Measurements from ENCODE around the gene QPCT. TPM values are rescaled to one million over a fixed set of nuclear protein-coding genes. Genes with fewer than 3 reads are reported as not detected.

Gene QPCT
- polyA plus RNA-seq, 1 experiment = 15.9 TPM

DNA sequence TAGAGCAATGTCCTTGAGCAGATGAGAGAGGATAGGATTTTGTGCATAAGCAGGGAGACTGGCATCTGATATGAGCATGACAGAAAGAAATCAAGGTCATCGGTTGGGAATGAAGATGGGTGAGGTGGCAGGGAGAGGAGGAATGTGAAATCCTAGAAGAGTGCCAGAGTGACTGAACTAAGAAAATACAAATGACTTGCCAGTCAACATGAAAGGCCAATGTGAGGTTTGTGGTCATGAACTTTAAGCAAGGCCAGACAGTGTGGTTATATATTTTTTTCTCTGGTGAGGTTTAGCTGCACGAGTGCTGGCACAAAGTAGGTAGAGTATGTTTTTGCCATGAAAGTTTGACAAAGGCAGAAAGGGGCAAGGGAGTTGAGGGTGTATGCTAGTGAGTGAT lies 21.2 kb downstream of the QPCT start:
- peaks cover 2% of the 10 kb centered on the region; the same call in 1 of the 2 replicates for H3K27me3 ChIP-seq (ENCODE audit: control insufficient read depth, insufficient read depth, low read length)
- POLR2A ChIA-PET = no interaction called here
- TF ChIP-seq, protein P1, sequence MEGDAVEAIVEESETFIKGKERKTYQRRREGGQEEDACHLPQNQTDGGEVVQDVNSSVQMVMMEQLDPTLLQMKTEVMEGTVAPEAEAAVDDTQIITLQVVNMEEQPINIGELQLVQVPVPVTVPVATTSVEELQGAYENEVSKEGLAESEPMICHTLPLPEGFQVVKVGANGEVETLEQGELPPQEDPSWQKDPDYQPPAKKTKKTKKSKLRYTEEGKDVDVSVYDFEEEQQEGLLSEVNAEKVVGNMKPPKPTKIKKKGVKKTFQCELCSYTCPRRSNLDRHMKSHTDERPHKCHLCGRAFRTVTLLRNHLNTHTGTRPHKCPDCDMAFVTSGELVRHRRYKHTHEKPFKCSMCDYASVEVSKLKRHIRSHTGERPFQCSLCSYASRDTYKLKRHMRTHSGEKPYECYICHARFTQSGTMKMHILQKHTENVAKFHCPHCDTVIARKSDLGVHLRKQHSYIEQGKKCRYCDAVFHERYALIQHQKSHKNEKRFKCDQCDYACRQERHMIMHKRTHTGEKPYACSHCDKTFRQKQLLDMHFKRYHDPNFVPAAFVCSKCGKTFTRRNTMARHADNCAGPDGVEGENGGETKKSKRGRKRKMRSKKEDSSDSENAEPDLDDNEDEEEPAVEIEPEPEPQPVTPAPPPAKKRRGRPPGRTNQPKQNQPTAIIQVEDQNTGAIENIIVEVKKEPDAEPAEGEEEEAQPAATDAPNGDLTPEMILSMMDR (IDR thresholded peaks at IDR 0.05; ENCODE audit: insufficient read depth, low read depth, low read length) = no peak
- no peak for DNase-seq (ENCODE audit: low read depth)
- CTCF ChIA-PET = no interaction called here
- no peaks in the 10 kb centered on the region for H3K36me3 ChIP-seq (ENCODE audit: control insufficient read depth, insufficient read depth, low read length)
- no peak overlapping the region for H3K4me3 ChIP-seq (ENCODE audit: low read depth, low read length)

DNA sequence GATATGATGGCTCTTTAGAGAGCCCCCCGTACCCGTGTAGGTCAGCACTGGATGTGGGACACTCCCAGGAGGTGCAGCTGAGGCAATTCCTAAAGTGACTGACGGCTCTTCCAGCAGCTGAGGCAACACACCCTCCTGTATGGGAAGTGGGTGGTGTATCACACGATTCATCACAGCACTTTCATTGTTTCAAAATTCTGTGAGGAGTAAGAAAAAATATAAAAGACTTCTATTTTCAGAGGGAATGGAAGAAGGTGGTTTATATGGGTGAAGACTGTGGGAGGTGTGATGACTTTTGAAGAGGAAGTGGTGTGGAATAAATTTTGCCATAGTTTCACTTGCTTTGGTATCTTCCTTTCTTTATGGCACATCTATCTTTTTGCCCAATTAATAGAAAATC lies 22.3 kb downstream of the QPCT start:
- no peak overlapping the region for H3K4me3 ChIP-seq (ENCODE audit: low read depth, low read length)
- ChIA-PET CTCF (interaction anchor here (0.6 to 1.9 kb wide), 2 partner anchors 10 to 12 kb away, joined by 3 to 12 read pairs; no protein-coding TSS in a partner anchor), POLR2A (no interaction called here)
- TF ChIP-seq, protein P1 (IDR thresholded peaks at IDR 0.05; ENCODE audit: insufficient read depth, low read depth, low read length) = no peak
- no peaks in the 10 kb centered on the region for H3K36me3 ChIP-seq (ENCODE audit: control insufficient read depth, insufficient read depth, low read length)
- DNase-seq (ENCODE audit: low read depth) = no peak
- H3K27me3 ChIP-seq (ENCODE audit: control insufficient read depth, insufficient read depth, low read length) = peaks cover 2% of the 10 kb centered on the region; the same call in 1 of the 2 replicates

DNA sequence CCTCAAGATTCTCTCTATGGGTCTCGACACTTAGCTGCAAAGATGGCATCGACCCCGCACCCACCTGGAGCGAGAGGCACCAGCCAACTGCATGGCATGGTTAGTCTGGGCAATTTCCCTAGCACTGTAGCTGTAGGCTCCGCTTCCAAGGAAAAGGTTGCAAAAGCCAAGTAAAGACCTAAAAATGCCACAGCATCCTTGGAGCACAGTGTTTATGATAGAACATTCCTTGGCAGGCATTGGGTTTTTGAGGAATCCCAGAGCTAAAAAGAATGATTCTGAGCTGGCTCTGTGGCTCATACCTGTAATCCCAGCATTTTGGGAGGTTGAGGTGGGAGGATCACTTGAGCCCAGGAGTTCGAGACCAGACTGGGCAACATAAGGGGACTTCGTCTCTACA lies 22.9 kb downstream of the QPCT start:
- CTCF ChIA-PET = interaction anchor here (1.9 kb wide), 1 partner anchor 11 kb away, joined by 12 read pairs; no protein-coding TSS in a partner anchor
- Histone ChIP-seq H3K4me3 (ENCODE audit: low read depth, low read length) (no peak overlapping the region), H3K27me3 (ENCODE audit: control insufficient read depth, insufficient read depth, low read length) (peaks cover 2% of the 10 kb centered on the region; the same call in 1 of the 2 replicates), H3K36me3 (ENCODE audit: control insufficient read depth, insufficient read depth, low read length) (no peaks in the 10 kb centered on the region)
- no peak for DNase-seq (ENCODE audit: low read depth)
- TF ChIP-seq, protein P1 (IDR thresholded peaks at IDR 0.05; ENCODE audit: insufficient read depth, low read depth, low read length) = no peak
- POLR2A ChIA-PET = no interaction called here

DNA sequence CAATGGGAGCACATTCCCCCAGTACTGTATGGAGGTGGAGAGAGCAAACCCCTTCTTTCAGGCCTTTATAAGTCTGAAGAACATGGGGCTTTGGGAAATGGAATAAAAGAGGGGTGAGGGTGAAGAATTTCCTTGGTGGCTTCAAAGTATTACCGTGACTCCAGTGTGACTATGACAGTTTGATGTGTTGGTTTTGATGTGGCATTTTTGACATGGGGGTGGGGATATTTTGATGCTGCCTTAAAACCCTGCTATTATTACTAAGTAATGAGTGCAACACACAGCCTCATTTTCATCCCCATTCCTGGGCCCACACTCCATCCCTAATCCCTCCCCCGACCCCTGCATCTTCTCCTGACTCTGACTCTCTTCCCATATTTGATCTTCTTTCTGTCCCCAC lies 23.6 kb downstream of the QPCT start:
- Histone ChIP-seq H3K36me3 (ENCODE audit: control insufficient read depth, insufficient read depth, low read length) (no peaks in the 10 kb centered on the region), H3K4me3 (ENCODE audit: low read depth, low read length) (no peak overlapping the region), H3K27me3 (ENCODE audit: control insufficient read depth, insufficient read depth, low read length) (peaks cover 2% of the 10 kb centered on the region; the same call in 1 of the 2 replicates)
- CTCF ChIA-PET = interaction anchor here (1.9 kb wide), 1 partner anchor 10 kb away, joined by 12 read pairs; no protein-coding TSS in a partner anchor
- no peak for DNase-seq (ENCODE audit: low read depth)
- TF ChIP-seq, protein P1 (IDR thresholded peaks at IDR 0.05; ENCODE audit: insufficient read depth, low read depth, low read length) = no peak
- POLR2A ChIA-PET = no interaction called here

DNA sequence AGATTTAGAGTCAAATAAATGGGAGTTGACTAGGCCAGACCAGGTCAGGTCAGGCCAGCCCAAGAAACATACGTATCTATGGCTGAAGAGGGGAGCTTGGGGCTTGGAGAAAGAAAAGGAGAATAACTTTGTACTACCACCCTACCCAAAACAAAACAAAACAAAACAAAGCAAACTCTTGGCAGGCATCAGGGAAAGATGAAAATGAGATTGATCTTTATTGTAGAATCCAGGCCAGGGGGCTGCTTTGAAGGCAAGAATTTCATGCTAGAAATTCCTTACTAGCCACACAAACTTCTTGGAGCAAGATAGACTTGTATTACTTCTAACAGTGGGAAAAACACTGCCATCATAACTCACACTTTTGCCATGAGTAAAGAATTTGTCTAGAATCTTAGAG lies 26.2 kb downstream of the QPCT start:
- TF ChIP-seq, protein P1 (IDR thresholded peaks at IDR 0.05; ENCODE audit: insufficient read depth, low read depth, low read length) = no peak
- no peak for DNase-seq (ENCODE audit: low read depth)

More for the DNA sequence above, 26.2 kb downstream of the QPCT start:
- ChIA-PET CTCF (interaction anchor here (0.8 kb wide), 1 partner anchor 596 kb away, joined by 3 read pairs; no protein-coding TSS in a partner anchor), POLR2A (no interaction called here)
- Histone ChIP-seq H3K27me3 (ENCODE audit: control insufficient read depth, insufficient read depth, low read length) (peaks cover 2% of the 10 kb centered on the region; the same call in 1 of the 2 replicates), H3K4me3 (ENCODE audit: low read depth, low read length) (no peak overlapping the region), H3K36me3 (ENCODE audit: control insufficient read depth, insufficient read depth, low read length) (no peaks in the 10 kb centered on the region)
